Retinal pigment epithelial cell (primary cell): ENCODE measurements around the gene DALRD3.

Experiments
- DNase-seq: peaks from one replicate; pipeline ENCODE4 v3.0.0-alpha.2; 2010; ENCODE audit warnings: low read depth
- H3K4me3 ChIP-seq: 2 replicates; pipeline ENCODE4 v1.5.1; 2011; ENCODE audit warnings: mild to moderate bottlenecking, low read length, control low read depth, moderate library complexity
- CTCF ChIP-seq: conservative IDR thresholded peaks from 2 replicates; pipeline ENCODE4 v1.5.1; 2011; ENCODE audit warnings: low read depth, low read length, control low read depth, inconsistent platforms

DALRD3 gene

DNA sequence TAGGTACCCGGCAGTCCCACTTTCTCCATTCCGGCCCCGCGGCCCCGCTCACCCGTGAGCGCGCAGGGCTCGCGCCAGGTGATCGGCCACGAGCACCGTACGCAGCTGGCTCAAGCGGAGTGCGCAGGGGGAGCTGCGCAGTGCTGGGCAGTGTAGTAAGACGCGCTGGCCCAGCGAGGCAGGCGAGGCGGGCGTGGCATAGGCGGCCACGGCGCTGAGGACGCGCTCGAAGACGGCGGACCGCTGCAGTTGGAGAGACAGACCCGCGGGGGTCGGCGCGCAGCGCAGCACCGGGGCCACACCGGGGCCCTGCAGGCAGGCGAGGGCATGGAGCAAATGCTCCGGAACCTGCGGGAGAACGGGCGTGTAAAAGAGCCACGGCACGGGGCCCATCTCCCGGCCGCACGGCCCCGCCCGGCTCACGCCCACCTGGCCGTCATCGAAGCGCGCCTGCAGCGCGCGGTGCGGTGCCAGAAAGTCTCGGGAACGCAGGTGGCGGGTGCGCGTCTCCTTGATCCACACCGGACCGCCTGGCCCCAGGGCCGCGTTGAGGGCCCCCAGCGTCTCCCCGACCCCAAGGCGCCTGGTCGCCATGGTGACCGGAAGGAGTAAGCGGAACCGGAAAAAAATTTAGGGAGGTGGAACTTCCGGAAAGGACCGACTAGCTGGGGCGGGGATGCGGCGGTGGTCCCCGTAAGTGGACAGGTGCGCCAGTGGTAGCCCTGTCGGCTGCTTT is at the start of gene DALRD3:
TSS of gene DALRD3 (minus strand) at position 610 of the 736 bp plus-strand sequence. CDS start at position 594, 16 bp downstream.
- DNase-seq, result no peak
- no peak for TF ChIP-seq CTCF
- H3K4me3 ChIP-seq, result peak within 1 kb of the TSS; percentile 73

GRCh38 chr3:49058011-49058410 is 39.6 kb upstream of the DALRD3 start:
- H3K4me3 ChIP-seq, result no peak overlapping the region
- TF ChIP-seq CTCF, result no peak
- DNase-seq, result no peak

GRCh38 chr3:49057268-49057667 is 38.9 kb upstream of the DALRD3 start:
- DNase-seq, result no peak
- no peak for TF ChIP-seq CTCF
- H3K4me3 ChIP-seq, result no peak overlapping the region

DNA sequence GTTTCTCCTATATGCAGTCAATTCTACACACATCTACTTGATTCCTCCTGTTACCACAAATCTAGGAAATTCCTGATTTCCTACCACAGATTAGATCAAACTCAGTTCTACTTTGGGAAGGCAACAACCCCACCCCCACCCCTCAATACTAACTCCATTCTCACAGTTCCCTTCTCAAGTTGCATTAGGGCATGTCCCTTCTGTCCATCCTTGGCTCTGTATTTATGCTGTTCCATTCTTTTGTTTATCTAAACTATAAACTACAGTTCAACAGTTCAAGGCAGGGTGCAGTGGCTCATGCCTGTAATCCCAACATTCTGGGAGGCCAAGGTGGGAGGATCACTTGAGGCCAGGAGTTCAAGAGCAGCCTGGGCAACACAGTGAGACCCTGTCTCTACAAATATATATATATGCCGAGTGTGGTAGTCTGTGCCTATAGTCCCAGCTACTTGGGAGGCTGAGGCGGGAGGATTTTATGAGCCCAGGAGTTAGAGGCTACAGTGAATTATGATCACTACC is 36.0 kb upstream of the DALRD3 start:
- no peak for DNase-seq
- no peak for TF ChIP-seq CTCF
- no peak overlapping the region for H3K4me3 ChIP-seq

DNA sequence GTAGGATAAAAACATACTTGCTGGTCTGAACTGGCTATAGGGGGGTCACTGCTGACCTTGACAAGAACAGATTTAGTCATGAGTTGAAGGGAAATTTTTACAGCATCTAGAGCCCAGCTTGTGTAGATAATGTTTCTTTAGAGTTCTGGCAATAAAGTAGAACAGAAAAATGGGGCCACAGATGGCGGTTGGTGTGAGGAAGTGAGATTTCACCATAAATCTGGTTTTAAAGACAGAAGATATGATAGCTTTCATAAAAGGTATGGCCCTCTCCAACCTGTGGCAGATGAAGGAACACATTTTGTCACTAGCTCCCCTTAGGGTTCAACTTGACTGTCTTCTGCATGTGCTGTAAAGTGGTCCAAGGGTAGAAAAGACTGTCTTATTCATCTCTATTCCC is 35.2 kb upstream of the DALRD3 start:
- H3K4me3 ChIP-seq, result no peak overlapping the region
- TF ChIP-seq CTCF, result no peak
- DNase-seq, result no peak

DNA sequence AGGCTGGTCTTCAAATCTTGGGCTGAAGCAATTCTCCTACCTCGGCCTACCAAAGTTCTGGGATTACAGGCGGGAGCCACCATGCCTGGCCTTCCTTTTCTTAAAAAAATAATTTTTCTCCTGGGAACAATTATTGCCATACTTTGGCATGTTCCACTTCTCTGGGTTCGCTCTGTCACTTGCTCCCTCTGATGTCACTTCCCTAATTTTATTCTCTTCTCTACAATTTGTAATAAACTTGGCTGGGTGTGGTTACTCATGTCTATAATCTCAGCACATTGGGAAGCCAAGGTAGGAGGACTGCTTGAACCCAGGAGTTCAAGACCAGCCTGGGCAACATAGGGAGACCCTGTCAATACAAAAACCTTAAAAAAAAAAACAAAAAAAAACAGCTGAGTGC is 16.9 kb upstream of the DALRD3 start:
- DNase-seq, result no peak
- no peak for TF ChIP-seq CTCF
- H3K4me3 ChIP-seq, result no peak overlapping the region

DNA sequence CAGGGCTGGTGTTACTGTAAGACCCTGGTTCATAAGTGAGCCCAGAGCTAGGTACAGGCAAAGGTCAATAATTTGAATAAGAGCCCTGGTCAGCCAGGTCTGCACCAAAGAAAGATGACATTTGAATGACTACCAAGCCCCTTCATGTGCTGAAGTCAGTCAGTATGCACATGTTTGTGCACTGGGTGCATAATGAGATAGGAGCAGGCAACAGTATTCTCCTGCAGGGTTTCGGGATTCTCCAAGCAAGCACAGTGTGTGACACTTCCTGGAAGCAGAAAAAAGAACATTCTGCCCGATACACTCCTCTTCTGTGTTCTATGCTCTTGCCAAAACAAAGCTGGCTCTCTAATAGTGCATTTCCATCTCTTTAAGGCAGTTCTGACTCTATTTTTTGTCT is 16.3 kb upstream of the DALRD3 start:
- no peak for DNase-seq
- no peak for TF ChIP-seq CTCF
- no peak overlapping the region for H3K4me3 ChIP-seq
